Measurements from ENCODE around the gene ALG12.

DNA sequence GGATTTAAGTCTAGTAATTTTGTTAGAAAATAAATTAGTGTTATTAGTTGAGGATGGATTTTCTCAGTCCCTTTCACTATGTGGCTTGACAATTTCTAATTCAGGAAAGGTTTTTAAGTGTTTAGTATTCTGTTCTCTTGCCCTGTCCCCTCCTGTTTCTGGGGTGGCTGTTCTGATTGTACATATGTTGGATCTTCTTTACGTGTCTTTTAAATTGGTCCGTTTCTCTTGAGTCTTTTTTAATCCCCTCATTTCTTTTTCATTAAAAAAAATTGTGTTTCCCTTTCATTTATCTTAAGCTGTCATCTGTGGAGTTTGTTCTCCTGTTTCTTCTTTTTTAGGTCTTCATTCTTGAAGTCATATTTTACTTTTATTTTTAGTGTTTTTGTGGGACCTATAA lies 52.1 kb downstream of the ALG12 start:
- TF ChIP-seq ZBTB7A (IDR thresholded peaks at IDR 0.05; ENCODE audit: low read depth): no peak
- TF ChIP-seq TEAD4 (IDR thresholded peaks at IDR 0.05): no peak
- TF ChIP-seq, protein P1, sequence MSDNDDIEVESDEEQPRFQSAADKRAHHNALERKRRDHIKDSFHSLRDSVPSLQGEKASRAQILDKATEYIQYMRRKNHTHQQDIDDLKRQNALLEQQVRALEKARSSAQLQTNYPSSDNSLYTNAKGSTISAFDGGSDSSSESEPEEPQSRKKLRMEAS (IDR thresholded peaks at IDR 0.05): no peak
- TF ChIP-seq FOXM1 (IDR thresholded peaks at IDR 0.05; ENCODE audit: borderline replicate concordance, low read depth): no peak
- TF ChIP-seq EP300 (IDR thresholded peaks at IDR 0.05; ENCODE audit: borderline replicate concordance): no peak

All from Ishikawa (cell line).